LNCaP clone FGC (cell line): ENCODE results near the gene PPARG.

Source experiments
- DNase-seq: peaks from one replicate; pipeline ENCODE4 v3.0.0-alpha.2; 2011; ENCODE audit warnings: low read depth
- H3K4me3 ChIP-seq: 2 replicates; pipeline ENCODE4 v1.5.1; 2011; ENCODE audit warnings: mild to moderate bottlenecking, low read depth, low read length, control low read depth
- TF ChIP-seq, protein P1 (sequence below): IDR thresholded peaks from 2 replicates; pipeline ENCODE4 v1.5.1; 2012; ENCODE audit warnings: mild to moderate bottlenecking; ENCODE audit not compliant: control insufficient read depth, insufficient read depth; ENCODE audit errors: extremely low read depth

Gene PPARG

DNA sequence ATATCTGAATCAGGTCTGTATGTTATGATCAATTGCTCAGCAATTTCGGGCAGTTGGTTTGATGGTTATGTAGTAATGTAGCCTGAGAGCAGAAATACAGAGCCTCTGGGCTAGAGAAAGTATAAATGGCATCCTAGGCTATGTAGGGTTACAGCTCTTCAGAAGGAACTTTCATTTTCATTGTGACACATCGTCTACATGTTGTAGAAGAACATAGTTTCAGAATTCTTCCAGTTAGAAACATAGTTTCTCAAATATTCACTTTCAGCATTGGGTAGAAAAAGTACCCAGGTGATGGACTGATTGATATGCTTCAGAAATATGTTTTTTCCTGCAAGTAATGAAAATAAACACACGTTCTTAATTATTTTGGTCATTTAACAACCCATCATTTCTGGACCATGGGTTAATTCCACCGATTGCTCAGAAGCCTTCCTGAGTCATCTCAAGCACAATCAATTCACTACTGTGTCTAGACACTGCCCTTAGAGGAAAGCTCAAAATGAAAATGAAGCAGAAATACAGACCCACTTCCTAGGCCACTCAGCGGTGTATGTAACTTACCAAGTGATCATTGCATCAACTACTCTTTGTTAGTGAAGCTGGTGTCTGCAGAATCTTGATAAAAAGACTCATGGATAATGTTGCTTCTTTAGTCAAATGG lies 106.6 kb downstream of the PPARG start:
- DNase-seq: no peak
- TF ChIP-seq, protein P1, sequence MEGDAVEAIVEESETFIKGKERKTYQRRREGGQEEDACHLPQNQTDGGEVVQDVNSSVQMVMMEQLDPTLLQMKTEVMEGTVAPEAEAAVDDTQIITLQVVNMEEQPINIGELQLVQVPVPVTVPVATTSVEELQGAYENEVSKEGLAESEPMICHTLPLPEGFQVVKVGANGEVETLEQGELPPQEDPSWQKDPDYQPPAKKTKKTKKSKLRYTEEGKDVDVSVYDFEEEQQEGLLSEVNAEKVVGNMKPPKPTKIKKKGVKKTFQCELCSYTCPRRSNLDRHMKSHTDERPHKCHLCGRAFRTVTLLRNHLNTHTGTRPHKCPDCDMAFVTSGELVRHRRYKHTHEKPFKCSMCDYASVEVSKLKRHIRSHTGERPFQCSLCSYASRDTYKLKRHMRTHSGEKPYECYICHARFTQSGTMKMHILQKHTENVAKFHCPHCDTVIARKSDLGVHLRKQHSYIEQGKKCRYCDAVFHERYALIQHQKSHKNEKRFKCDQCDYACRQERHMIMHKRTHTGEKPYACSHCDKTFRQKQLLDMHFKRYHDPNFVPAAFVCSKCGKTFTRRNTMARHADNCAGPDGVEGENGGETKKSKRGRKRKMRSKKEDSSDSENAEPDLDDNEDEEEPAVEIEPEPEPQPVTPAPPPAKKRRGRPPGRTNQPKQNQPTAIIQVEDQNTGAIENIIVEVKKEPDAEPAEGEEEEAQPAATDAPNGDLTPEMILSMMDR: no peak
- no peak overlapping the region for H3K4me3 ChIP-seq

DNA sequence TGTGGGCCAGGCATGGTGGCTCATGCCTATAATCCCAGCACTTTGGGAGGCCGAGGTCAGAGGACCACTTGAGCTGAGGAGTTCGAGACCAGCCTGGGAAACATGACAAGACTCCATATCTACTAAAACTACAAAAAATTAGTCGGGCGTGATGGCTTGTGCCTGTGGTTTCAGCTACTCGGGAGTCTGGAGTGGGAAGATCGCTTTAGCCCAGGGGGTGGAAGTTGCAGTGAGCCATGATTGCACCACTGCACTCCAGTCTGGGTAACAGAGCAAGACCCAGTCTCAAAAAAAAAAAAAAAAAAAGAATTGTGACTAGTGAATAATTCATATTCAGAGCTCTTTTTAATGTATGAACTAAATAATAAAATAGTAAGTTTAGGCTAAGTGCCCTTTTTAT lies 107.6 kb downstream of the PPARG start:
- H3K4me3 ChIP-seq: no peak overlapping the region
- no peak for DNase-seq
- TF ChIP-seq, protein P1: no peak

DNA sequence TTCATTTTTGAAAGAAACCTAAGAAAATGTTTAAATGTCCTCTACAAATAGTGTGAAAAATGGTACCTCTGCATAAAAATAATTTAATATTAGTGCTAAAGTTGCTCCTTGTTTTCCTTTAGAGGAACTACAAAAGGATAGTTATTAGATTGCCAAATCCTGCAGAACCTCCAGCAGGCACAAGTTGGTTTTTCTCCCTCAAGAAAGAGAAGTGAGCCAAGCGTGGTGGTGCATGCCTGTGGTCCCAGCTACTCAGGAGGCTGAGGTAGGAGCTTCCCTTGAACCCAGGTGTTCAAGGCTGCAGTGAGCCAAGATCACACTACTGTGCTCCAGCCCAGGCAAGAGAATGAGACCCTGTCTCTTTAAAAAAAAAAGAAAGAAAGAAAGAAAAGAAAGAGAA lies 110.4 kb downstream of the PPARG start:
- TF ChIP-seq, protein P1: no peak
- H3K4me3 ChIP-seq: no peak overlapping the region
- DNase-seq: no peak

DNA sequence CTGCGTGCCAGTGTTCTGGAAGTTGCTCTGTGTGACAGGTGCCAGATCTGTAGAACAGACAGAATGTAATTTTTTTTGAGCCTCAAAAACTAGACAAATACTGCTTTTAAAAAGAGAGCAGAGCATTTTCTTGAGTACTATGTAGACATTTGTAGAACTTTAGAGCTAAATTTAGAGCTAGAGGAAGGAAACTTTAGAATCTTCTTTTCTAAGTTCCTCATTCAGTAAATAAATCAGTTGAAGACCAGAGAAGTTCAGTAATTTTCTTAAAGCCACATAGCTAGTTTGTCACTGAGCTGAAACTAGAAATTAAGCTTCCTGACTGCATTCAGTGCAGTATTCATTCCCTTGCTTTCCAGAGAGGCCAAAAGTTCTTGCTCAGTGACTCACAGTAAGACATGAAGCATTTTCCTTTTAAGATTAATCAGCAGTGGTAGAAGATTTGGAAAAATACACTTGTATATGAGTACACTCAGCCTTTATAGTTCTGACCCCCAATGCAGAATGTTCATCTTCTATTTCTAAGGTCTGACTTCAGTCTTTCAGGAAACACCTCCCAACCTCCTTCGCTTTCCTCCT lies 111.8 kb downstream of the PPARG start:
- DNase-seq: no peak
- no peak overlapping the region for H3K4me3 ChIP-seq
- TF ChIP-seq, protein P1: no peak

DNA sequence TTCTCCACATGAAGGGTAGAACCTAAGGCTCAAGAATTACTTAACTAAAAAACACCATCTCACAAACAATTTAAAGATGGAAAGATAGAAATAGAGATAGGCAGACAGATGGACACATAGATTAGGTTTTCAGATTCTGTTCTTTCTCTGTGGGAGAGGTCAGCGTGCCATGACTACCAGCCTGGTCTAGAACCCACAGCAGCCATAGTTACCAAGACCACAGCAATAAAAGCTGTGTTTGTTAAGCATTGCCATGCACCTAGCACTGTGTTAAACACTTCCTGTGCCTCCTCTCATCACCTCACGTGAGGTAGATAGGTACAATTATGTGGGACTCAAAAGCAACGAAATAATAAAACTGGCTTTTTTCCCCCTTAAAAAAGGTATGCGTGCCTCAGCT lies 112.3 kb downstream of the PPARG start:
- TF ChIP-seq, protein P1: no peak

DNA sequence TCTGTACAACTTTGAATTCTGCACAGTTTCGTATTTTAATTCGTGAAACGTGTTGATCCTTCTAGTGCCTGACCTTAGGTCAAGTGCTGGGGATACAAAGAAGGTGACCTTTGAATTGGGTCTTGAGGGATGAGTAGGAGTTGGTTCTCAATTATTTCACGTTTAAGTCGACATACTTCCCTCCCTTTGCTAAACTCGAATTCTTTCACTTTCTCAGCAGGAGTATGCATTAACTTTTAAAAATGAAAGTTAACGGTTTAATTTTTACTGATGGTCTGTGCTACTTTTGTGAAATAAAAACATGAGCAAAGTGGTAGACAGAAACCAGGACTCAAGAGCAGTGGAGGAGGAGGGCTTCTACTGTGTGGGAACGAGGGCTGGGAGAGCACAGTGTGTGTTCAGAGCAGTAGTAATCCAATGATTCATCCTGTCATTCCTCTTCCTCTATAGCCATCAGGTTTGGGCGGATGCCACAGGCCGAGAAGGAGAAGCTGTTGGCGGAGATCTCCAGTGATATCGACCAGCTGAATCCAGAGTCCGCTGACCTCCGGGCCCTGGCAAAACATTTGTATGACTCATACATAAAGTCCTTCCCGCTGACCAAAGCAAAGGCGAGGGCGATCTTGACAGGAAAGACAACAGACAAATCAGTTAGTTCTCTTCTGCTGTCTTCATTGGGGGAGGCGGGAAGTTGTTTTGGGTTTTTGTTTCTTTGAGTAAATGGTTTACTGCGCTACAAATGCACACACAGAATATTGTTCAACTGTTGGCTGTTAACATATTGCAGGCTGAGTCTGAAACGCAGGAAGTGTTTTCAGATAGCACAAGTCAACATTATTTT lies 116.8 kb downstream of the PPARG start:
- no peak overlapping the region for H3K4me3 ChIP-seq
- TF ChIP-seq, protein P1: no peak
- peak; percentile 81 for DNase-seq

More for the DNA sequence above, 112.3 kb downstream of the PPARG start:
- no peak overlapping the region for H3K4me3 ChIP-seq
- no peak for DNase-seq
